HEK293 (cell line): ENCODE data around the gene ARIH2.

Experiments used
- CTCF ChIA-PET: fragments of 350-600 bp; formaldehyde crosslinking; extraction: SDS; loops from one replicate; lab custom pipeline; 2021; ENCODE audit warnings: antibody characterized with exemption; lab: Yijun Ruan, JAX
- POLR2A ChIA-PET: fragments of 300-600 bp; formaldehyde crosslinking; extraction: SDS; loops from one replicate; lab custom pipeline; 2020; ENCODE audit warnings: antibody characterized with exemption, inconsistent platforms; lab: Yijun Ruan, JAX
- H3K27ac ChIP-seq: fragments of 200-500 bp; sonication (Bioruptor generic); 2 replicates; pipeline ENCODE4 v1.5.1; 2014; ENCODE audit warnings: low read depth, low read length, control low read depth, inconsistent platforms; ENCODE audit errors: extremely low read depth
- H3K36me3 ChIP-seq, 2 experiments: fragments of 200-500 bp in 1 of 2; sonication (Bioruptor generic) in 1 of 2; 1 replicate in 1 of 2; 2 replicates in 1 of 2; pipeline ENCODE4 v1.5.1; 2014 to 2017; ENCODE audit warnings: inconsistent platforms in 2 of 2, low read length in 2 of 2; ENCODE audit not compliant: control insufficient read depth in 2 of 2, insufficient read depth in 1 of 2
- H3K4me1 ChIP-seq: fragments of 200-500 bp; sonication (Bioruptor generic); 2 replicates; pipeline ENCODE4 v1.5.1; 2014; ENCODE audit warnings: mild to moderate bottlenecking, low read length, inconsistent platforms; ENCODE audit not compliant: control insufficient read depth, insufficient read depth
- H3K4me3 ChIP-seq: 2 replicates; pipeline ENCODE4 v1.5.1; 2011; ENCODE audit warnings: low read depth, mild to moderate bottlenecking, control low read depth, low read length, moderate library complexity
- H3K9me3 ChIP-seq: fragments of 200-500 bp; sonication (Bioruptor generic); 2 replicates; pipeline ENCODE4 v1.5.1; 2014; ENCODE audit warnings: low read depth, low read length, inconsistent platforms; ENCODE audit not compliant: control insufficient read depth, insufficient read depth
- AEBP2 ChIP-seq: fragments of 450-650 bp; formaldehyde crosslinking; IDR thresholded peaks from 2 replicates; pipeline ENCODE4 v1.5.1; 2016; ENCODE audit warnings: missing biosample characterization, missing genetic modification characterization, borderline replicate concordance
- BCL11B ChIP-seq: fragments of 450-650 bp; formaldehyde crosslinking; IDR thresholded peaks from 2 replicates; pipeline ENCODE4 v1.5.1; 2016; ENCODE audit warnings: low read depth, missing biosample characterization, missing genetic modification characterization
- GLI4 ChIP-seq: fragments of 450-650 bp; formaldehyde crosslinking; IDR thresholded peaks from 2 replicates; pipeline ENCODE4 v1.5.1; 2016; ENCODE audit warnings: missing biosample characterization, missing genetic modification characterization
- HOXC10 ChIP-seq: sonication (generic); formaldehyde crosslinking; IDR thresholded peaks from 2 replicates; pipeline ENCODE4 v1.8.1; 2023; ENCODE audit warnings: mild to moderate bottlenecking, missing genetic modification reagents
- KLF1 ChIP-seq: fragments of 450-650 bp; formaldehyde crosslinking; IDR thresholded peaks from 2 replicates; pipeline ENCODE4 v1.5.1; 2016; ENCODE audit warnings: missing biosample characterization, missing genetic modification characterization
- OSR2 ChIP-seq: fragments of 450-650 bp; formaldehyde crosslinking; IDR thresholded peaks from 2 replicates; pipeline ENCODE4 v1.5.1; 2016; ENCODE audit warnings: missing biosample characterization, missing genetic modification characterization
- PRDM1 ChIP-seq: fragments of 450-650 bp; formaldehyde crosslinking; IDR thresholded peaks from 2 replicates; pipeline ENCODE4; 2016; ENCODE audit warnings: missing biosample characterization, missing genetic modification characterization
- SETDB1 ChIP-seq: IDR thresholded peaks from one replicate; pipeline ENCODE4 v1.6.1; 2017; ENCODE audit warnings: mild to moderate bottlenecking, low read length, moderate library complexity, mixed read lengths; ENCODE audit not compliant: insufficient read length
- SP2 ChIP-seq: fragments of 450-650 bp; formaldehyde crosslinking; IDR thresholded peaks from 2 replicates; pipeline ENCODE4 v1.5.1; 2016; ENCODE audit warnings: missing biosample characterization, missing genetic modification characterization
- SP3 ChIP-seq: fragments of 450-650 bp; formaldehyde crosslinking; IDR thresholded peaks from 2 replicates; pipeline ENCODE4 v1.5.1; 2016; ENCODE audit warnings: missing biosample characterization, missing genetic modification characterization
- TRIM28 ChIP-seq: IDR thresholded peaks from 2 replicates; pipeline ENCODE4 v1.6.1; 2011; ENCODE audit warnings: low read length, control low read depth, borderline replicate concordance
- WT1 ChIP-seq: fragments of 450-650 bp; formaldehyde crosslinking; IDR thresholded peaks from 2 replicates; pipeline ENCODE4 v1.5.1; 2016; ENCODE audit warnings: missing biosample characterization, missing genetic modification characterization
- YY1 ChIP-seq: fragments of 450-650 bp; formaldehyde crosslinking; IDR thresholded peaks from 2 replicates; pipeline ENCODE4 v1.5.1; 2018; ENCODE audit warnings: missing biosample characterization, missing genetic modification characterization
- ZBTB17 ChIP-seq: fragments of 450-650 bp; formaldehyde crosslinking; IDR thresholded peaks from 2 replicates; pipeline ENCODE4 v1.5.1; 2016; ENCODE audit warnings: missing biosample characterization, missing genetic modification characterization
- ZFHX2 ChIP-seq: fragments of 450-650 bp; formaldehyde crosslinking; conservative IDR thresholded peaks from 2 replicates; pipeline ENCODE4 v1.5.1; 2016; ENCODE audit warnings: missing biosample characterization, missing genetic modification characterization
- ZFP3 ChIP-seq: fragments of 450-650 bp; formaldehyde crosslinking; IDR thresholded peaks from 2 replicates; pipeline ENCODE4 v1.5.1; 2016; ENCODE audit warnings: low read depth, missing biosample characterization, missing genetic modification characterization
- ZNF133 ChIP-seq: fragments of 450-650 bp; formaldehyde crosslinking; IDR thresholded peaks from 2 replicates; pipeline ENCODE4 v1.5.1; 2016; ENCODE audit warnings: missing biosample characterization, missing genetic modification characterization
- ZNF2 ChIP-seq: fragments of 450-650 bp; formaldehyde crosslinking; IDR thresholded peaks from 2 replicates; pipeline ENCODE4 v1.5.1; 2016; ENCODE audit warnings: missing biosample characterization, missing genetic modification characterization
- ZNF214 ChIP-seq: fragments of 450-650 bp; formaldehyde crosslinking; IDR thresholded peaks from 2 replicates; pipeline ENCODE4 v1.5.1; 2017; ENCODE audit warnings: missing biosample characterization, mild to moderate bottlenecking, missing genetic modification characterization, borderline replicate concordance
- ZNF26 ChIP-seq: fragments of 450-650 bp; formaldehyde crosslinking; IDR thresholded peaks from 2 replicates; pipeline ENCODE4 v1.5.1; 2016; ENCODE audit warnings: missing biosample characterization, missing genetic modification characterization
- ZNF362 ChIP-seq: fragments of 450-650 bp; formaldehyde crosslinking; IDR thresholded peaks from 2 replicates; pipeline ENCODE4 v1.5.1; 2016; ENCODE audit warnings: missing biosample characterization, missing genetic modification characterization
- ZNF416 ChIP-seq: fragments of 450-650 bp; formaldehyde crosslinking; IDR thresholded peaks from 2 replicates; pipeline ENCODE4 v1.5.1; 2016; ENCODE audit warnings: missing biosample characterization, missing genetic modification characterization
- ZNF48 ChIP-seq: fragments of 450-650 bp; formaldehyde crosslinking; IDR thresholded peaks from 2 replicates; pipeline ENCODE4 v1.5.1; 2016; ENCODE audit warnings: missing biosample characterization, missing genetic modification characterization
- ZNF549 ChIP-seq: fragments of 450-650 bp; IDR thresholded peaks from 2 replicates; pipeline ENCODE4 v1.5.1; 2018; ENCODE audit warnings: missing biosample characterization, missing genetic modification characterization, mild to moderate bottlenecking, inconsistent platforms, moderate library complexity
- ZNF560 ChIP-seq: fragments of 450-650 bp; formaldehyde crosslinking; IDR thresholded peaks from 2 replicates; pipeline ENCODE4 v1.5.1; 2017; ENCODE audit warnings: missing biosample characterization, missing genetic modification characterization, borderline replicate concordance
- ZNF596 ChIP-seq: fragments of 450-650 bp; IDR thresholded peaks from 2 replicates; pipeline ENCODE4 v1.5.0; 2018; ENCODE audit warnings: missing biosample characterization, mild to moderate bottlenecking, missing genetic modification characterization, moderate library complexity
- ZNF621 ChIP-seq: fragments of 450-650 bp; formaldehyde crosslinking; IDR thresholded peaks from 2 replicates; pipeline ENCODE4 v1.5.1; 2017; ENCODE audit warnings: missing biosample characterization, missing genetic modification characterization
- ZNF639 ChIP-seq: fragments of 450-650 bp; formaldehyde crosslinking; IDR thresholded peaks from 2 replicates; pipeline ENCODE4 v1.5.1; 2016; ENCODE audit warnings: missing biosample characterization, missing genetic modification characterization
- ZNF654 ChIP-seq: fragments of 450-650 bp; formaldehyde crosslinking; IDR thresholded peaks from 2 replicates; pipeline ENCODE4 v1.5.1; 2016; ENCODE audit warnings: low read depth, missing biosample characterization, missing genetic modification characterization
- ZXDB ChIP-seq: fragments of 450-650 bp; formaldehyde crosslinking; IDR thresholded peaks from 2 replicates; pipeline ENCODE4 v1.5.1; 2016; ENCODE audit warnings: missing biosample characterization, missing genetic modification characterization
- TF ChIP-seq, protein P1 (sequence below): fragments of 450-650 bp; formaldehyde crosslinking; IDR thresholded peaks from 2 replicates; pipeline ENCODE4 v1.5.1; 2016; ENCODE audit warnings: missing biosample characterization, missing genetic modification characterization

ARIH2 gene

DNA sequence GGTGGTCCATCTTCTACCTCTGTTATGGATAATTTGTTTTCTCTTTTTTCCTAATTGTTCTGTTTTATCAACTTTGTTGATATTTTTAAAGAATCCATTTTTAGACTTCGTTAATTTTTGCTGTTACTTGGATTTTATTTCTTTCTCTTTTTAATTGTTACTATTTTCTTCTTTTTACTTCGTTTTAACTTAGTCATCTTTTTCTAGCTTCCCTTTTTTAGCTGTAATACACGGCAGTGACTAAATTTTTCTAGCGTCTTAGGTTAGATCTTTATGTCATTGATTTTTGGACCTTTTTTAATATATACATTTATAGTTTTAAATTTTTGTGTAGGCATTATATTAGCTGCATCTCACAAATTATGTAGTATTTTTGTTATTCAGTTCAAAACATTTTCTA is 33.1 kb downstream of the ARIH2 start:
- peaks cover 3 to 12% of the 10 kb centered on the region in 2 experiments; a peak in 2 of 3 replicates for H3K36me3 ChIP-seq
- no peak overlapping the region for H3K27ac ChIP-seq
- POLR2A ChIA-PET: no interaction called here
- H3K4me1 ChIP-seq: no peaks in the 10 kb centered on the region; the same call in 1 of the 2 replicates
- no peaks in the 10 kb centered on the region for H3K9me3 ChIP-seq
- no peak for TF ChIP-seq SP3 (tag by site-specific recombination)
- TF ChIP-seq ZFP3 (tag by site-specific recombination): no peak
- TF ChIP-seq SETDB1: no peak
- no peak for TF ChIP-seq YY1
- no peak for TF ChIP-seq BCL11B (tag by site-specific recombination)
- TF ChIP-seq ZNF133: no peak
- TF ChIP-seq ZNF549 (tag by site-specific recombination): no peak
- no peak for TF ChIP-seq GLI4 (tag by site-specific recombination)
- no peak for TF ChIP-seq ZNF416 (tag by site-specific recombination)
- no peak for TF ChIP-seq TRIM28
- TF ChIP-seq, protein P1, sequence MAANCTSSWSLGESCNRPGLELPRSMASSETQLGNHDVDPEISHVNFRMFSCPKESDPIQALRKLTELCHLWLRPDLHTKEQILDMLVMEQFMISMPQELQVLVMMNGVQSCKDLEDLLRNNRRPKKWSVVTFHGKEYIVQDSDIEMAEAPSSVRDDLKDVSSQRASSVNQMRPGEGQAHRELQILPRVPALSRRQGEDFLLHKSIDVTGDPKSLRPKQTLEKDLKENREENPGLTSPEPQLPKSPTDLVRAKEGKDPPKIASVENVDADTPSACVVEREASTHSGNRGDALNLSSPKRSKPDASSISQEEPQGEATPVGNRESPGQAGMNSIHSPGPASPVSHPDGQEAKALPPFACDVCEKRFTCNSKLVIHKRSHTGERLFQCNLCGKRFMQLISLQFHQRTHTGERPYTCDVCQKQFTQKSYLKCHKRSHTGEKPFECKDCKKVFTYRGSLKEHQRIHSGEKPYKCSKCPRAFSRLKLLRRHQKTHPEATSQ (tag by site-specific recombination): no peak
- TF ChIP-seq OSR2 (tag by site-specific recombination): no peak
- no peak for TF ChIP-seq ZNF560 (tag by site-specific recombination)
- TF ChIP-seq KLF1 (tag by site-specific recombination): no peak
- no peak for TF ChIP-seq ZFHX2 (tag by site-specific recombination)
- no peak for TF ChIP-seq PRDM1 (tag by site-specific recombination)
- TF ChIP-seq WT1 (tag by site-specific recombination): no peak
- CTCF ChIA-PET: interaction anchor here (0.6 to 1.2 kb wide), 10 partner anchors 19 to 354 kb away, joined by 3 to 5 read pairs (median 4); no protein-coding TSS in a partner anchor
- H3K4me3 ChIP-seq: no peak overlapping the region

GRCh38 chr3:48952510-48953118 is 34.0 kb downstream of the ARIH2 start:
- Histone ChIP-seq H3K9me3 (no peaks in the 10 kb centered on the region), H3K27ac (no peak overlapping the region), H3K4me1 (no peaks in the 10 kb centered on the region; the same call in 1 of the 2 replicates), H3K4me3 (no peak overlapping the region), H3K36me3 (peaks cover 3 to 20% of the 10 kb centered on the region in 2 experiments; a peak in 2 of 3 replicates)
- POLR2A ChIA-PET: no interaction called here
- CTCF ChIA-PET: interaction anchor here (0.6 to 1.2 kb wide), 6 partner anchors 18 to 212 kb away, joined by 3 to 5 read pairs (median 4); no protein-coding TSS in a partner anchor
- TF ChIP-seq ZNF2 (no peak), ZNF639 (tag by site-specific recombination) (no peak), ZNF596 (tag by site-specific recombination) (no peak), AEBP2 (tag by site-specific recombination) (no peak), SP2 (tag by site-specific recombination) (no peak), ZNF48 (tag by site-specific recombination) (no peak), ZNF26 (no peak), ZNF621 (tag by site-specific recombination) (no peak), ZNF362 (no peak), ZNF214 (tag by site-specific recombination) (no peak), ZNF654 (tag by site-specific recombination) (peak; percentile 65), HOXC10 (CRISPR knock-in tag) (no peak), ZXDB (no peak), ZBTB17 (tag by site-specific recombination) (0 out of 2 replicates have a peak, but pooled peaks have one; percentile 14)
